ENCODE data around the gene DHRS1. TPM values are rescaled to one million over a fixed set of nuclear protein-coding genes. Genes with fewer than 3 reads are reported as not detected.
A peak's percentile ranks its signal among the peaks of the same experiment; 100 is the strongest.
"Not testable (repeated sequence)": the region's sequence is repeated elsewhere in the genome, so short reads cannot be mapped to it uniquely, and the experiment has no call there.

DHRS1 gene
- total RNA-seq, 1 donor from 2014 or later: 8.2 TPM

DNA sequence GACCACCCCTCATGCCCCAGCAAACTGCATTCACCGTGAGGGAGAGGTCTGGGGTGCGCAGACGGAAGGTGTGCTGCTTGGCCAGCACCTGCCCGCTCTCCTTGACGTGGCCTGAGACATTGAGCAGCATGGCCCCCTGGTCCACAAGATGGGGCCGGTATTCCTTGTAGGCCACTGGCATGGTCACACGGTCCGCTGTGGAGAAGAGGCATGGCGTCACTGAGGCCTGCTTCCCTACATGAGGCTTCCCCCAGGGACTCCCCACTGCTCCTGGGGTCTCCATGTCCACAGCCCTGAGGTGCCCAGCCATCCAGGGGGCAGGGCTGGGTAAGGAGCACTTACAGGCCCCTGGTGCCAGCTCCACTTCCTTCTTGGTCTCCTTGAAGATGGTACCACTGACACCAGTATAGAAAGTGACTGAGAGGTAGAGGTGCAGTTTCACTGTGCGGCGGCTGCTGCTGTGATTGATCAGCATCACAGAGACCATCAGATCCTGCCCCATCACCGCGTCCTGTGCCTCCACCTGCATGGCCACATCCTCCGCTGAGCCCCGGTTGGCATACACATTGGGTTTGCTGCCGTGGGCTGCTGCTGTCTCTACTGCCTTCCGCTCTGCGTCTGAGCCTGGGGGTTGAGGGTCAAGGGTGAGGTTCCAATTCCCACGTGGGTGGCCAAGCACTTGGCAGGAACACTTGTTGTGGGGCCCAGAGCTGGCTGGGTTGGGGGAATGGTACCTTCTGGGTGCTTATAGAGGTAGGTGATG is 44.8 kb downstream of the DHRS1 start:
- no peak for DNase-seq (ENCODE audit: low spot score in 2 of 2)
- no peak for FAIRE-seq

DNA sequence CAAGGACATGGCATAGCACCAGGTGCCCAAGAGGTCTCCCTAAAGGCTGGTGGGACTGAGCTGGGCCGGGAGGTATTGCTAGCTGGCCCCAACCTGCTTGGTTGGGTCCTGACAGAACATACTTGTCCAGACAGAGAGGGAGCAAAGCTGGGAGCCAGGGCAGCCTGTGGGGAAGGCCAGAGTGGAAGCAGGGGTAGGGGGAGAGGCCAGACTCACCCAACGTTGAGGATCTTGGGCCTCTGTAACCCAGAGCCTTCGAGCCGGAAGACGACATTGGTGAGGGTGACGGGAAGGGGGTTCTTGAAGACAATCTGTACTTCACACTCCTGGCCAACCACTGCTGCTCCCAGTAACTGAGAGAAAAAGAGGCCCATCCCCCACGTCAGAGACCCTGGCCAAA is 45.6 kb downstream of the DHRS1 start:
- no peak for FAIRE-seq

DNA sequence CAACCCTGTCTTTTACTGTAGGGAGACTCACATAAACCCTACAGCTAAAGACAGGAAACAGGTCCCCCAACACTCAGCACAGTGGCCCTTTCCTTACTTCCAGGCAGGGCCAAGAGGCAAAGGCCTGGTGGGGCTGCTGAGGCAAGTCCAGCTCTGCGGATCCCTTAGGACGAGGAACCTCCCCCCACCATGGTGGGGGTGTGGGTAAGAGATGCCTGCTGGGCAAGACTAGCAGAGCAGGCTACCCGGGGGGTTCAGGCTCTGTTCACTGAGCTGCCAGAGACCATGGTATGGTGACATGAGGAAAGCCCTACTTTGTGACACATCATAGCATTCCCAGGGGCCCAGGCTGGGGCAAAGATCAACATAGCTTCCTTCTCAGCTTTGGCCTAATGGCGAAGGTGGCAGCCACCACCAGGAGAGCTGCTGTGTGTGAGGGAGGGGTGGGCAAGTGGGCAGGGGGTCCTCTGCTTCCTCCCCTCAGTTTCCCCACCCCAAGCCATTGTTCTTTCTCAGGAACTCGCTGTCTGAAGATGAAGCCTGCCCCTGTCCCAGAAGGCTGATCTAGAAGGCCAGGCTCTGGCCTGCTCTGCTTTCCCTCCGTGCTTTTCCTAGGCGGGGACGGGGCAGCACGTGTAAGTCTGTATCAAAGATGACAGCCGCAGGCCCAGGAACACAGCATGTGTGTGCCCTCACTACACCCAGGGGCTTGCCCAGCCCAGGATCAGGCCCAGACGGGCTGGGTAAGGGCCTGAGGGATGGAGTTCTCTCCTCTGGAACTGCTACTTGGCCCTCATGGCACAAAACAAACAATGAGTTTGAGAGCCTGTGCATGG is 47.1 kb downstream of the DHRS1 start:
- FAIRE-seq (no peak), DNase-seq (ENCODE audit: low spot score in 2 of 2) (no peak)

More for the DNA sequence above, 45.6 kb downstream of the DHRS1 start:
- DNase-seq (ENCODE audit: low spot score in 2 of 2): no peak

DNA sequence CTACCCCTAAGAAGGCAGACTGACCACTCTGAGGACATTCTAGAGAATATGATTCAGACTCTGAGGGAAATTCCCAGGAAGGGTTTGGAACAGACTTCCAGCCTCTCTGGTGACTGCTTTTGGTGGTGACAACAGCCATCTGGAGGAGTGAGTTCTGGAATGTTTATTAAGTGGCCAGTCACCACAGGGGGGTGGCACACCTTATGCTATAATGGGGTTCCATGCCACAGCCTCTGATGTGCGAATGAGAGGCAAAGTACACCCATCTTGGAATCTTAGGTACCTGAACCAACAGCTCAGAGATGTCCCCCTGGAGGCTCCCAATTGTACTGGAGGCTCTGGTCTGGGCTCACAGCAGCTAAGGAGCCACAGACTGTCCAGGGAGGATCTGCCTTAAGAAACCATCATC is 47.7 kb downstream of the DHRS1 start:
- FAIRE-seq: no peak
- DNase-seq (ENCODE audit: low spot score in 2 of 2): no peak

DNA sequence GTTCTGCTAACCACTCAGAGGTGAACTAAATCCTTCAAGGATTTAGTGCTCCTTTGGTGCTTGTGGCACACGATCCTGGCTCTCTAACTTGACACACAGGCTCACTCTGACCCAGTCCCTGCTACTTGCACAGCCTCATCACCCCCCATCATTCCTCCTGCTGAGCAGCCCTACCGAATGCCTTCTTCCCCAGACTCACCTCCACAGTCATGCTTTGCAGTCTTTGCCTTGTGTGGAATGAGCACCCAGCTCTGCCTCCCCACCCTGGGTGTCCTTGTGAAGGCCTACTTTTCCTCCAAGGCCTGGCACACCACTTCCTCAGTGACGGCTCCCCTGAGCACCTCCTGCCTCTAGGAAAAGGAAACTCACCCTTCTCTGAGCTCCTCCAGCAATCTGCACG is 49.2 kb downstream of the DHRS1 start:
- FAIRE-seq: no peak
- no peak for DNase-seq (ENCODE audit: low spot score in 2 of 2)

DNA sequence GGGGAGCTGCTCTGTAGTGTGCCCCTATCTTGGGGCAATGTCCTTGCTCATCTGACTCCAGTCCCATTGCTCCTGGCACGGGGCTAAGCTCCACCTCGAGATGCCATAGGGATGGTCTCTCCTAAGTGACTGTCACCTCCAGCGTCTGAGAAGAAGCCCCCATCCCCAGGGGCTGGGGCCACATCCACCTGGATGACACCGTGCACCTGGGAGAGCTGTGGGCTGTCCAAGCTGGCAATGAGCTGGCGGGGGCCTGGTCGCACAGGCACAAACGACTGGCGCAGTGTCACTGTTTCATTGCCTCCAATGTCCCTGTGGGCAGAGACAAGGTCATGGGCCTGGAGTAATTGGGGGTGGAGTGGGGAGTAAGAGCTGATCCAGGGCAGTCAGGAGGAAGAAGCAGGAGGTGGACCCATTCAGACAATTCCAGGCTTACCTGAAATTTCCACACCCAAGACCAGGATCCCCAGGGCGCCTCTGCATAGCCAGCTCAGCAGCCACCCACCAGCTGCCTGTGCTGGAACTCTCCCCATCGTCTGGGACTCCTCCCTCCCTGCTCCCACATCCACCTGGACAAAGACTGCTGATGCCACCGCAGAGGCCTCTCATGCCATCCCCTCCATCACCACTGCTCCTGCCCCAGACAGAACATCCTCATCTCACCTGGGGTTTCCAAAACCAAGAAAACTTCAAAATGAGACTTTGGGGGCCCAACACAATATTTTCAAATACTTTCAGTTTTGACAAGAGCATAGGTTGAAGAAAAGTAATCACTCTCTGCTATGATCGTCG is 50.2 kb downstream of the DHRS1 start:
- DNase-seq (ENCODE audit: low spot score in 2 of 2): no peak
- FAIRE-seq: no peak

DNA sequence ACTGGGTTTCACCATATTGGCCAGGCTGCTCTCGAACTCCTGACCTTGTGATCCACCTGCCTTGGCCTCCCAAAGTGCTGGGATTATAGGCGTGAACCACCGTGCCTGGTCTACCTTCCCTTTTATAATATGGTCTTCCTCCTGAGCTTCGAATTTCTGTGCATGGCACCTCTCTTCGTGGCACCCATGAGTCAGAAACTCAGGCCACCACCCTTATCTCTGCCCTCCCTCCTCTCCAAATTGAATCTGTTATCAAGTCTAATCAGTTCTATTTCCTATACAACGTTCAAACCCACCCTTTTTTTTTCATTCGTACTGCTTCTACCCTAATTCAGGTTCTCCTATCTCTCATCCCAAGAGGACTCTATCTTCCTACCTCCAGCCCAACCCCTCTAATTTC is 52.2 kb downstream of the DHRS1 start:
- no peak for FAIRE-seq
- no peak for DNase-seq (ENCODE audit: low spot score in 2 of 2)

DNA sequence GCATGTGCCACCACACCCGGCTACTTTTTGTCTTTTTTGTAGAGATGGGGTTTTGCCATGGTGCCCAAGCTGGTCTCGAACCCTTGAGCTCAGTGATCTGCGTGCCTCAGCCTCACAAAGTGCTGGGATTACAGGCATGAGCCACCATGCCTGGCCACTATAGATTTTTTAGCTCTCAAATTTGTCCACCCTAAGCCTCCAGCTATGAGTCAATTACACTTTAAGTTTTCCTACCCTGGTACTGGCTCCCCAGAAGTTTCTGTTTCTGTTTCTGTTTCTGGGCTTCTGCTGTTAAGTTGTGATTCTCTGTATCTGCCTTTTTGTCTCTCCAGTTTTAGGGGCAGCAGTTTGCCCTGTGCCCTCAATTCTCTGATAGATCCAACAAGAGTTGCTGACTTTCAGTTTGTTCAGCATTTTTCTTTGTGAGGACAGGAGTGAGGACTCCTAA is 52.8 kb downstream of the DHRS1 start:
- DNase-seq (ENCODE audit: low spot score in 2 of 2) (no peak), FAIRE-seq (no peak)

DNA sequence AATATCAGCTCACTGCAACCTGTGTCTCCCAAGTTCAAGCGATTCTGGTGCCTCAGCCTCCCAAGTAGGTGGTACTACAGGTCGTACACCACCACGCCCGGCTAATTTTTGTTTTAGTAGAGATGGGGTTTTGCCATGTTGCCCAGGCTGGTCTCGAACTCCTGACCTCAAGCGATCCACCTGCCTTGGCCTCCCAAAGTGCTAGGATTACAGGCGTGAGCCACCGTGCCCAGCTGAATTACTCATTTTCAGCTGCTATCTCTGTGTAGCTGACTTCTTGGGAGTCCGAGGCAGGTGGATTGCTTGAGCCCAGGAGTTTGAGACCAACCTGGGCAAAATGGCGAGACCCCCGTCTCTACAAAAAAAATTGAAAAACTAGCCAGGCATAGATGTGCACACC is 54.2 kb downstream of the DHRS1 start:
- not testable (repeated sequence) for DNase-seq (ENCODE audit: low spot score in 2 of 2); FAIRE-seq

DNA sequence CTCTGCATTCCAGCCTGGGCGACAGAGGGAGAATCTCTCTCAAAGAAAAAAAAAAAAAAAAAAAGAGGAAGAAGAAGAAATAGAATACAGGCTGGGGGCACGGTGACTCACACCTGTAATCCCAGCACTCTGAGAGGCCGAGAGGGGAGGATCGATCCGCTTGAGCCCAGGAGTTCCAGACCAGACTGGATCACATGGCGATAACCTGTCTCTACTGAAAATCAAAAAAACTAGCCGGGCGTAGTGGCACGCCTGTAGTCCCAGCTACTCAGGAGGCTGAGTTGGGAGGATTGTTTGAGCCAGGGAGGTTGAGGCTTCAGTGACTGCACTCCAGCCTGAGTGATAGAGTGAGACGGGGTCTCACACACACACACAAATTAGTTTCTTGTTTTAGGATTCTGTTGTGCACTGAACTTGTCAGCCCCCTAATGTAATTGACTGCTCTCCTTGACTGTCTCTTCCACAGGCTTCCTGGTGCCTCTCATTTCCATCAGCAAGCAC is 56.2 kb downstream of the DHRS1 start:
- FAIRE-seq: no peak
- no peak for DNase-seq (ENCODE audit: low spot score in 2 of 2)

DNA sequence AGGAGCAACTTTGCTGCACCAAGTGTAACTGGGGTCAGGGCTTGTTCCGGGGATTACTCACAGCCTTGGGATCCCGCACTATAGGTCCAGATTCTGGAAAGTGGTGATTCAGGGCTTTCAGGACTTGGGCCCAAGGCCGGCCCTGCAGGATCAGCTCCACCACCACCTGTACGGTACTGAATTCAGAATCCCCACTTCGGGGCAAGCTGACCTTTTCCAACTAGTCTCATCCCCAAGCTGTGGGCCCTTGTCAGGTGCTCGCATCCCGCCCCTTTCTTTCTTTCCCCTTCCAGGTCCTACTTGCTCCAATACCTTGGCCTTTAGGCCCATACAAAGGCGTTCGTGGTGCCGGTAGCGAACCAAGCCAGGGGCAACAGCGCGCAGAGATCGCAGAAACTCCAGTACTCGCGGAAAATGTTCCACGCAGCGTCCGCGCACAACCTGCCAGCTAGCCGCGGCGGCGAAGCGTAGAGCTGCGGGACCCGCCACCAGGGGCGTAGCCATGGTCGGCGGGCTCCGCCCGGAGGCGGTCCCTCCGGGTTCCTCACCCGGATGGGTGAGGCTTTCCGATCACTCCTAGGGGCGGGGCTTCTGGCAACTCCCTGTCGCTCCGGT is 57.6 kb downstream of the DHRS1 start:
- peak; percentile 85 to 95 for DNase-seq (ENCODE audit: low spot score in 2 of 2)
- FAIRE-seq: no peak

Other genes starting within 250 kb of the DHRS1 start
- gene CARMIL3, start 247.8 kb downstream of the DHRS1 start, total RNA-seq: 18.8 TPM
- 35.5 TPM for gene CPNE6, start 228.2 kb downstream of the DHRS1 start, total RNA-seq
- gene PCK2, start 205.5 kb downstream of the DHRS1 start, total RNA-seq: 1.6 TPM
- gene DCAF11, start 185.0 kb downstream of the DHRS1 start, total RNA-seq: 56.7 TPM
- gene NRL, start 184.8 kb downstream of the DHRS1 start, total RNA-seq: 1.2 TPM
- 0.41 TPM for gene FITM1, start 169.1 kb downstream of the DHRS1 start, total RNA-seq
- gene PSME1, start 163.6 kb downstream of the DHRS1 start, total RNA-seq: 20.4 TPM
- 8.6 TPM for gene EMC9, start 158.2 kb downstream of the DHRS1 start, total RNA-seq
- gene PSME2, start 153.2 kb downstream of the DHRS1 start, total RNA-seq: 25.7 TPM
- 23.2 TPM for gene RNF31, start 152.3 kb downstream of the DHRS1 start, total RNA-seq
- 12.2 TPM for gene IRF9, start 138.5 kb downstream of the DHRS1 start, total RNA-seq
- 15.1 TPM for gene REC8, start 127.7 kb downstream of the DHRS1 start, total RNA-seq
- 12.6 TPM for gene IPO4, start 111.0 kb downstream of the DHRS1 start, total RNA-seq
- 9.8 TPM for gene TM9SF1, start 104.3 kb downstream of the DHRS1 start, total RNA-seq
- gene TSSK4, start 94.1 kb downstream of the DHRS1 start, total RNA-seq: not detected
- gene CHMP4A, start 86.3 kb downstream of the DHRS1 start, total RNA-seq: 40.4 TPM
- 18.8 TPM for gene MDP1, start 83.7 kb downstream of the DHRS1 start, total RNA-seq
- gene NEDD8, start 67.4 kb downstream of the DHRS1 start, total RNA-seq: 62.8 TPM
- 51.8 TPM for gene GMPR2, start 66.9 kb downstream of the DHRS1 start, total RNA-seq
- 42.4 TPM for gene TINF2, start 57.2 kb downstream of the DHRS1 start, total RNA-seq
- 0.82 TPM for gene TGM1, start 36.6 kb downstream of the DHRS1 start, total RNA-seq
- 25.7 TPM for gene RABGGTA, start 28.2 kb downstream of the DHRS1 start, total RNA-seq
- gene NOP9, start 70 bp upstream of the DHRS1 start, total RNA-seq: 22.8 TPM
- 2.0 TPM for gene CIDEB, start 8.2 kb upstream of the DHRS1 start, total RNA-seq
- gene LTB4R2, start 10.4 kb upstream of the DHRS1 start, total RNA-seq: 1.6 TPM
- 1.2 TPM for gene LTB4R, start 11.7 kb upstream of the DHRS1 start, total RNA-seq
- gene ADCY4, start 35.3 kb upstream of the DHRS1 start, total RNA-seq: 0.82 TPM
- under 0.01 TPM for gene RIPK3, start 40.2 kb upstream of the DHRS1 start, total RNA-seq
- gene NFATC4, start 68.4 kb upstream of the DHRS1 start, total RNA-seq: 2.9 TPM
- gene NYNRIN, start 99.2 kb upstream of the DHRS1 start, total RNA-seq: 9.8 TPM
- not detected for gene CBLN3, start 129.9 kb upstream of the DHRS1 start, total RNA-seq
- gene KHNYN, start 130.2 kb upstream of the DHRS1 start, total RNA-seq: 13.9 TPM
- gene SDR39U1, start 143.0 kb upstream of the DHRS1 start, total RNA-seq: 16.3 TPM
- not detected for gene CMA1, start 208.5 kb upstream of the DHRS1 start, total RNA-seq